ENCODE results near the gene IL1RAPL2. TPM values are rescaled to one million over a fixed set of nuclear protein-coding genes. Genes with fewer than 3 reads are reported as not detected.
"Not testable (repeated sequence)": the region's sequence is repeated elsewhere in the genome, so short reads cannot be mapped to it uniquely, and the experiment has no call there.

Gene IL1RAPL2
- total RNA-seq, 1 experiment from 2014 or later: not detected

DNA sequence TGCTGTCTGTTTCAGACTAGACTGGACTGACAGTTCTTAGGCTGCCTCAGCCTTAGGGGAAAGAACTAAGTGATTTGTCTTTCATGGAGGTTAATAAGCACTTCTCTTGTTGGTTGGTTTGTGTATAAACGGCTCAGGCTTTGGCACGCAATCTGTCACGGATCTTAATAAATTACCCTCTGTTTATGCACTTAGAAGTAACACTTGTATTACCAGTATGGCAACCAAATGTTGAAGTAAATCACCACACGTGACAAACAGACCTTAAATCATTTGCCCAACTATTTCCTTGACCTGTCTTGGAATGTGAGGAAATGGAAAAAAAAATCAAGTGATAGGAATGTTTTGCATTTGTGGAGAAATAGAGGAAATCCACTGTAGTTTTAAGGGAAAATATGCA lies 584.6 kb downstream of the IL1RAPL2 start:
- DNase-seq (ENCODE audit: low read depth): no peak

DNA sequence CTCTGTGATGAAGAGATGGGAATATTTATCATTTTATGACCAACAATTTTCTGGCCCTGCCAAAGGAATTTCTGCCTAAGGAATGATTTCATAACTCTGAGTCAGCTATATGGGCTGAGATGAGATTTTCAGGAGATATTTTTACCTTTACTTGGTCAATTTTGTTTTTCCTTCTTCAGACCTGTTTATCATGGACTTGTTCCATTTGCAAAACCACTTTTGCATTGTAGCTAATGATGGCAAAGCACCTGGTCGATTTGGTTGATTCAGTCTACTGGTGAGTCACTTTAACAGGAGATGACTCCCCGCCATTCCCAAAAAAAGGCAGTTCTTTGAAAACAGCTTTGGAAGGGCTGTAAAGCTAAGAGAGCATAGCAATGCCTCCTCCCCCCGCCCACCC lies 601.2 kb downstream of the IL1RAPL2 start:
- DNase-seq (ENCODE audit: low read depth): peak; percentile 27

DNA sequence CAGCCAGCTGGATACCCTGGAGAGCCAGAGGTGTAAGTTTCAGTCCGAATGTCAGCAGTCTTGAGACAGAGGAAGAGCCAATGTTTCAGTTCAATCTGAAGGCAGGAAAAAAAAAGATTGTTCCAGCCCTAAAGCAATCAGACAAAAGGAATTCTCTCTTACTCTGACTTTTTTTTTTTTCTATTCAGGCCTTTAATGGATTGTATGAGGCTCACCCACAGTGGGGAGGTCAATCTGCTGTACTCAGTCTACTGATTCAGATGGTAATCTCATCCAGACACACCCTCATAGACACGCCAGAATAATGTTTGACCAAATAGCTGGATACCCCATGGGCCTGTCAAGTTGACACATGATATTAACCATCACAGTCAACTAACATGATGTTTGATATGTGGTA lies 602.6 kb downstream of the IL1RAPL2 start:
- DNase-seq (ENCODE audit: low read depth): no peak

- peak; percentile 0 for DNase-seq (ENCODE audit: low read depth)
These were observed 607.1 kb downstream of the IL1RAPL2 start for GRCh38 chrX:105173071-105173470.

GRCh38 chrX:105179644-105180043 lies 613.6 kb downstream of the IL1RAPL2 start:
- DNase-seq (ENCODE audit: low read depth): no peak

DNA sequence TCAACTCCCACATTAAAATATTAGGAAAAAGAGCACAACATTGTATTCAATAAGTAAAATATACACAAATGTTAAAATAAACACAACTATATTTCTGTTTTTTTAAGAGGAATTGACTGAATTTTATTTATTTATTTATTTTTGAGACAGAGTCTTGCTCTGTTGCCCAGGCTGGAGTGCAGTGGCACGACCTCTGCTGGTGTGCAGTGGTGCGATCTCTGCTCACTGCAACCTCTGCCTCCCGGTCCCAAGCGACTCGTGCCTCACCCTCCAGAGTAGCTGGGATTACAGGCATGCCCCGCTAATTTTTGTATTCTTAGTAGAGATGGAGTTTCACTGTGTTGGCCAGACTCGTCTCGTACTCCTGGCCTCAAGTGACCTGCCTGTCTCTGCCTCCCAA lies 623.1 kb downstream of the IL1RAPL2 start:
- DNase-seq (ENCODE audit: low read depth): no peak

GRCh38 chrX:105190252-105190853 lies 624.4 kb downstream of the IL1RAPL2 start:
- peak; percentile 32 for DNase-seq (ENCODE audit: low read depth)

DNA sequence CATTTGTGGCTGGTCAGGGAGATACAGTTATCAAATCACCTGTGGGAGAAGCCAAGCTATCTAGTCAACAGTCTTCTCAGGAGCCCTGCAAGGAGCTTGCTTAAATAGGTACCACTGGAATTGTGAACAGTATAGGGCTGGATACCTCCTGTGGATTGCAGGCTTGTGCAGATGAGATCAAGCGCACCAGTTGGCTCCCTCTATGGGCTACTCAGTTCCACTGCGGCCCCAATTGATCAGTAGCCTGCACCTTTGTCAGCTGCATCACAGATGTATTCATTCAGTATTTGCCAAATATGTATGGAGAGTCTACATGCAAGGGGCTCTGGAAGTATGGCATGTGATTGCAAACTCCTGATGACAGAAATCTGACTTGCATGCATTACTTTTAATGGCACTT lies 625.9 kb downstream of the IL1RAPL2 start:
- no peak for DNase-seq (ENCODE audit: low read depth)

DNA sequence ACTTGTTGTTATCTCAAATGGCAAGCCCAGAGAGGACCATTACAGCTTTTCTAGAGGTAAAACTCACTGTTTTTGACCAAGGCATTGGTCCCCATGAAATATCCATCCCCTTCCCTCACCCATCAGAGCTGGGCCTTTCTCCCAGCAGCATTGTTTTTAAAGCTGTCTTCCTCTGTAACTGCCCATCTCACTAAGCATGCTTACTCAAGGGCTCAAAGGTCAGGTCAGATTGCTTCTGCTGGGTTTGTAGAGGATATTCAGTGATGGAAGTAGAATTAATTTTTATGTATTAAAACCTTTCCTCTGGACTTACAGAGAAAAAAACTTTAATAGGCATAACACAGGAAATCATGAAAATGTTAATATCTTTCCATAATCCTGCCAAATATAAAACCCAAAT lies 643.4 kb downstream of the IL1RAPL2 start:
- no peak for DNase-seq (ENCODE audit: low read depth)

DNA sequence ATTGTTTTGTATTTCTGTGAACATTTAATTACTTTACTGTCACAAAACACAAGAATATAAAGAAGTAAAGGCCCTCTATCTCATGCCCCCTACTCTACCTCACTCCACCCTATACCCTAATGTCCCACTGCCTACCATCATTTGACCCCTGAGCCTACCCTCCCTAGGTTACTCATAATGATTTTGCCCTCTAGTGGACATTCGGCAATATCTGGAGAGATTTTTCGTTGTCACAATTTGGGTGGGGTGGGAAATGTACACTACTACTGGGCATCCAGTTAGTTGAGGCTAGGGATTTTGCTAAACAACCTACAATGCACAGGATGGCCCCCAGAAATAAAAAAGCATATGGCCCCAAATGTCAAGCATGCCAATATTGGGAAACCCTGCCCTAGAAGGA lies 644.3 kb downstream of the IL1RAPL2 start:
- no peak for DNase-seq (ENCODE audit: low read depth)

DNA sequence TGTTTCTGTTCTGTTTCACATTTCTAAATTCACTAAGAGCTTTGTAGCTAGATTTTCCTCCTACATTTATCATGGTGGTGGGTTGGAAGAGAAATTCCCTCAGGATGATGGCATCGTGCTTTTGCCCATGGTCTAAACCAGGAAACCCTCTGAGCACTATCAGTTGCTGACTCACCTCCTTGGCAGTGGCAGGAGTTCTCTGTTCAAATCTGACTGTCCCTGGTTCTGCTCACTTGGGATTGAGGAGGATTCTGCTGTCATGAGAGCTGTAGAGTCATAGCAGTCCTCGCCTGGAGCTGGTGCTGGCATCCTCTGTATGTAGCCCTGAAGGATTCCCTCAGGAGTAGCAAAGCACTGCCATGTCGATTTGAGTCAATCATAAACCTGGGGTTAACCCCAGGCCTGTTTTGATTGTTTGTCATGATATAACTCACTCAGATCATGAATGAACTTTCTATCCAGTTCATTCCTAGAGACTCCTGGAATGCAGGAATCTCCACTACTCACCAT lies 645.1 kb downstream of the IL1RAPL2 start:
- peak; percentile 7 for DNase-seq (ENCODE audit: low read depth)

- DNase-seq (ENCODE audit: low read depth): no peak
These were observed 653.7 kb downstream of the IL1RAPL2 start for GRCh38 chrX:105219454-105220401.

DNA sequence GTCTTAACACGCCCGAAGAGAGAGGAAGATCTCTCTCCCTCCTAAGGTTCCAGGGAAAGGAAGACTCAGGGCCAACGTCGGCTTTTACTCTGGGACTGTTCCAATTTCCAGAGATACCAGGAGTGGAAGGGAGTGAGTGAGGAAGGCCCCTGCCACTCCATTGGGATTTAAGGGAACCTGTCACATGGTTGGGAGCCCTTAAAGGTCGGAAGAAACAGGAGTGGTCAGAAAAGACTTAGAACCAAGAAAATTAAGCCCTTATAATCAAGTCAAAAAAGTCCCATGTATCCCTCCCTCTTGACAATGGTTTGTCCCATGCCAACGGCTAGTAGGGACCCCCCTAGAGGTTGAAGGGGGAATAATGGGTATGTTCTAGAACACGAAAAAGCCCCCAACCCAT lies 654.6 kb downstream of the IL1RAPL2 start, which contains the start of gene TEX13A:
TSS of gene TEX13A (minus strand) at position 59 of the 400 bp plus-strand sequence. CDS start 297 bp downstream, outside the sequence.
- DNase-seq (ENCODE audit: low read depth): no peak

- DNase-seq (ENCODE audit: low read depth): no peak
These were observed 655.4 kb downstream of the IL1RAPL2 start for GRCh38 chrX:105221374-105221773.

GRCh38 chrX:105226499-105226898 lies 660.5 kb downstream of the IL1RAPL2 start:
- DNase-seq (ENCODE audit: low read depth): no peak

DNA sequence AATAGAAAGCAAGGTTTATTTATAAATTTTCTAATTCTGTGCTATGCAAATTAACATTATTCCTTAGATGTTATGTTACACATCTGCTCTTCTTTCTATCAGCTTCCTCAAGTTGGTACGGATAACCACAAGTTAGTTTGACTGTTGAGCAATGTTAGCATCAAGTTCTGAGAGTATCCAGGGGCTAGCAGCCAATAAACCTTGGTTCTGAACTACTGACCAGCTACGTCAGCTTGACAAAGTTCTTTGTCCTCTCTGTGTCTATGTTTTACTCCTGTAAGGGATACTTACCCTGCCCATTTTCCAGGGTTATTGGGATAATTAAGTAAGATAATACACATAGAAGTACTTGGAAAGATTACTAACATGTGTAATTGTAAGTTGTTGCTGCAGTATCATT lies 662.6 kb downstream of the IL1RAPL2 start:
- no peak for DNase-seq (ENCODE audit: low read depth)

- DNase-seq (ENCODE audit: low read depth): no peak
These were observed 663.1 kb downstream of the IL1RAPL2 start for GRCh38 chrX:105229146-105229545.

- not testable (repeated sequence) for DNase-seq (ENCODE audit: low read depth)
These were observed 671.4 kb downstream of the IL1RAPL2 start for GRCh38 chrX:105237407-105237806.

- DNase-seq (ENCODE audit: low read depth): no peak
These were observed 675.1 kb downstream of the IL1RAPL2 start for GRCh38 chrX:105241056-105241455.

- no peak for DNase-seq (ENCODE audit: low read depth)
These were observed 694.5 kb downstream of the IL1RAPL2 start for GRCh38 chrX:105260291-105261043.

DNA sequence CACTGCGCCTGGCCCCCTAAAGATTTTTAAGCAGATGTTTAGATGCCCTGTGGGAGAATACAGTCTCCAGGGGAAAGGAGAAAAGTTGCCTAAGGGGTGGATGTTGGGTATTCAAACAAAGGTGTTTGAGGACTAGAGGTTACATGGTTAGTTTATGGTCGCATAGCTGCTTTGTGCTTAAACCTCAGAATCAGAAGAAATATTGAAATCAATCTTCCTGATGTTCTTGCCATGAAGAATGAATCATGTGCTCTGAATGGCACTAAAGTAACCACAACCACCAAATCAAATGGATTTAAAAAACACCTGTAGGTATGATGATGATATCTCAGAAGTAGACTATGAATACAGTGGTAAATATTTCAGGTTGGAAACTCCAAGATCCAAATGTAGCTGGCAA lies 697.2 kb downstream of the IL1RAPL2 start:
- DNase-seq (ENCODE audit: low read depth): no peak

DNA sequence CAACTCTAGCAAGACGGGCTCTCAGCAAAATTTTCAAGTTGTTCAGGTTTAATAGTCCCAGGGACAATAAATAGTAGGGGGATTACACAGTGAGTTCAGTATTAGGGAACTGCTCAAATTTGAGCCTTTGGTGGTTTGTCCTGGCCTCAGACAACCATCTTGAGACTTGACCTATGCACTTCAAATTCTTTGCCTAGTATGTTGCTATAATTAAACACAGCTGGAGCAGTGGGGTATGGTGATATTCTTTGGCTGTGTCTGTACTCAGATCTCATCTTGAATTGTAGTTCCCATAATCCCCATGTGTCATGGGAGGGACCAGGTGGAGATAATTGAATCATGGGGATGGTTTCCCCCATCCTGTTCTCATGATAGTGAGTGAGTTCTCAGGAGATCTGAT lies 697.8 kb downstream of the IL1RAPL2 start:
- DNase-seq (ENCODE audit: low read depth): no peak
